NCI-H2081 treated with DMSO at 0.1 percent for 48 hours (cell line): ENCODE data around the gene SCN10A.

Experiments
- DNase-seq: peaks from one replicate; lab custom pipeline; 2025; lab: John Stamatoyannopoulos, UW

Gene SCN10A

GRCh38 chr3:38773528-38773927 lies 42.5 kb downstream of the SCN10A start:
- DNase-seq: no peak

- no peak for DNase-seq
Observed at GRCh38 chr3:38763569-38763968, 52.4 kb downstream of the SCN10A start.

GRCh38 chr3:38758557-38758956 lies 57.5 kb downstream of the SCN10A start:
- DNase-seq: no peak

- no peak for DNase-seq
Observed at GRCh38 chr3:38757721-38758120, 58.3 kb downstream of the SCN10A start.

- no peak for DNase-seq
Observed at GRCh38 chr3:38756892-38757291, 59.1 kb downstream of the SCN10A start.

- DNase-seq: no peak
Observed at GRCh38 chr3:38755130-38755529, 60.9 kb downstream of the SCN10A start.

- DNase-seq: no peak
Observed at GRCh38 chr3:38746641-38747040, 69.4 kb downstream of the SCN10A start.

GRCh38 chr3:38743043-38743442 lies 73.0 kb downstream of the SCN10A start:
- DNase-seq: no peak

- no peak for DNase-seq
Observed at GRCh38 chr3:38742550-38742949, 73.5 kb downstream of the SCN10A start.

GRCh38 chr3:38740537-38740936 lies 75.5 kb downstream of the SCN10A start:
- no peak for DNase-seq

GRCh38 chr3:38739931-38740330 lies 76.1 kb downstream of the SCN10A start:
- no peak for DNase-seq

- DNase-seq: no peak
Observed at GRCh38 chr3:38739396-38739689, 76.7 kb downstream of the SCN10A start.

GRCh38 chr3:38738630-38739395 lies 77.2 kb downstream of the SCN10A start:
- DNase-seq: no peak

GRCh38 chr3:38731522-38731921 lies 84.5 kb downstream of the SCN10A start:
- DNase-seq: no peak

- DNase-seq: no peak
Observed at GRCh38 chr3:38730281-38730680, 85.7 kb downstream of the SCN10A start.

- no peak for DNase-seq
Observed at GRCh38 chr3:38728008-38728407, 88.0 kb downstream of the SCN10A start.

GRCh38 chr3:38726751-38727150 lies 89.3 kb downstream of the SCN10A start:
- DNase-seq: no peak

GRCh38 chr3:38725726-38726419 lies 90.1 kb downstream of the SCN10A start:
- DNase-seq: no peak

- no peak for DNase-seq
Observed at GRCh38 chr3:38724392-38724736, 91.7 kb downstream of the SCN10A start.

GRCh38 chr3:38723569-38724391 lies 92.2 kb downstream of the SCN10A start:
- peak; percentile 16 for DNase-seq

- DNase-seq: no peak
Observed at GRCh38 chr3:38722781-38723568, 93.0 kb downstream of the SCN10A start.

- DNase-seq: no peak
Observed at GRCh38 chr3:38721207-38721772, 94.7 kb downstream of the SCN10A start.
